GM12878 (cell line): Measurements from ENCODE around the gene LMAN1L. TPM values are rescaled to one million over a fixed set of nuclear protein-coding genes. Genes with fewer than 3 reads are reported as not detected.

Experiments used
- ATAC-seq: fragments of 200-7000 bp; cut with Tn5 transposase; 3 replicates; pipeline ENCODE4 v1.9.1; 2020; ENCODE audit warnings: mild to moderate bottlenecking, moderate library complexity
- BruUV-seq: library from RNA; stranded (reverse); fragments of 400-500 nt; replicated peaks from 2 replicates; lab custom pipeline; 2021; lab: Mats Ljungman, UMichigan
- CTCF ChIA-PET: fragments of 300-600 bp; sonication (Branson Sonifier 250); formaldehyde crosslinking; extraction: SDS; loops from one replicate; lab custom pipeline; 2021; ENCODE audit warnings: inconsistent platforms; lab: Yijun Ruan, JAX
- POLR2A ChIA-PET: fragments of 350-600 bp; formaldehyde crosslinking; extraction: SDS; loops from one replicate; lab custom pipeline; 2021; ENCODE audit warnings: inconsistent platforms; lab: Charles Lee
- RAD21 ChIA-PET: fragments of 300-600 bp; sonication (Branson Sonifier 250); formaldehyde crosslinking; loops from one replicate; lab custom pipeline; 2023; ENCODE audit warnings: antibody characterized with exemption; ENCODE audit not compliant: unreplicated experiment; lab: Charles Lee
- SMC1A ChIA-PET: fragments of 300-600 bp; sonication (Branson Sonifier 250); formaldehyde crosslinking; loops from one replicate; lab custom pipeline; 2023; ENCODE audit not compliant: unreplicated experiment, uncharacterized antibody; lab: Charles Lee
- DNase-seq: peaks from one replicate; pipeline ENCODE4 v3.0.0-alpha.2; 2011; ENCODE audit warnings: low read depth, low spot score
- FAIRE-seq: peaks from 3 replicates; lab custom pipeline; 2011; peaks lifted over from hg19 to GRCh38; lab: Jason Lieb, UNC
- H2AFZ ChIP-seq: 2 replicates; pipeline ENCODE4 v1.6.0; 2011; ENCODE audit warnings: low read depth, low read length, control low read depth; ENCODE audit not compliant: control insufficient read depth
- H3K27ac ChIP-seq: 2 replicates; pipeline ENCODE4 v1.5.1; 2011; ENCODE audit warnings: control low read depth; ENCODE audit not compliant: control insufficient read depth, insufficient read depth
- H3K27me3 ChIP-seq, 2 experiments: replicated peaks in 1 of 2; 2 replicates each; pipeline versions ENCODE4 v1.6.0 to v1.6.1; 2011; ENCODE audit warnings: low read length in 1 of 2; ENCODE audit not compliant: control insufficient read depth in 2 of 2, insufficient read depth in 2 of 2
- H3K36me3 ChIP-seq, 2 experiments: 2 replicates each; pipeline ENCODE4 v1.5.1; 2011; ENCODE audit warnings: low read length in 1 of 2; ENCODE audit not compliant: control insufficient read depth in 2 of 2, insufficient read depth in 2 of 2
- H3K4me1 ChIP-seq: 2 replicates; pipeline ENCODE4 v1.6.1; 2011; ENCODE audit warnings: mild to moderate bottlenecking, low read length, moderate library complexity, mixed read lengths; ENCODE audit not compliant: control insufficient read depth, insufficient read depth
- H3K4me2 ChIP-seq: 2 replicates; pipeline ENCODE4 v1.6.0; 2011; ENCODE audit warnings: control low read depth; ENCODE audit not compliant: control insufficient read depth, insufficient read depth
- H3K4me3 ChIP-seq: fragments of 200-600 bp; sonication (generic); 2 replicates; pipeline ENCODE4 v1.5.1; 2016
- H3K79me2 ChIP-seq: 2 replicates; pipeline ENCODE4 v1.6.0; 2011; ENCODE audit warnings: low read length; ENCODE audit not compliant: control insufficient read depth, insufficient read depth
- H3K9ac ChIP-seq: 2 replicates; pipeline ENCODE4 v1.8.0; 2011; ENCODE audit warnings: low read length, control low read depth, mixed read lengths; ENCODE audit not compliant: control insufficient read depth, insufficient read depth
- H3K9me3 ChIP-seq: replicated peaks from 3 replicates; pipeline ENCODE4 v1.5.1; 2011; ENCODE audit warnings: mild to moderate bottlenecking, low read length; ENCODE audit not compliant: control insufficient read depth, insufficient read depth
- H4K20me1 ChIP-seq: 2 replicates; pipeline ENCODE4 v1.6.0; 2011; ENCODE audit not compliant: control insufficient read depth, insufficient read depth
- CREB1 ChIP-seq: IDR thresholded peaks from 2 replicates; pipeline ENCODE4 v1.6.1; 2012; ENCODE audit warnings: low read depth, mild to moderate bottlenecking, inconsistent platforms
- GABPA ChIP-seq: IDR thresholded peaks from 2 replicates; pipeline ENCODE4 v1.6.1; 2014; ENCODE audit warnings: antibody characterized with exemption, low read depth, mild to moderate bottlenecking, inconsistent platforms
- HDAC6 ChIP-seq: fragments of 200-600 bp; sonication (generic); IDR thresholded peaks from one replicate; pipeline ENCODE4 v1.8.0; 2017; ENCODE audit warnings: antibody characterized with exemption; ENCODE audit not compliant: unreplicated experiment
- KAT2A ChIP-seq: conservative IDR thresholded peaks from 2 replicates; pipeline ENCODE4 v1.6.1; 2011; ENCODE audit warnings: low read depth, low read length; ENCODE audit not compliant: control insufficient read depth
- KDM1A ChIP-seq: fragments of 200-600 bp; sonication (generic); IDR thresholded peaks from 2 replicates; pipeline ENCODE4 v1.6.1; 2016; ENCODE audit warnings: borderline replicate concordance
- KLF5 ChIP-seq: fragments of 450-650 bp; IDR thresholded peaks from 2 replicates; pipeline ENCODE4 v1.6.1; 2014; ENCODE audit warnings: mild to moderate bottlenecking; ENCODE audit not compliant: partially characterized antibody
- MTA3 ChIP-seq: IDR thresholded peaks from 2 replicates; pipeline ENCODE4 v1.6.1; 2012; ENCODE audit warnings: low read length, inconsistent platforms, borderline replicate concordance
- NFYB ChIP-seq: IDR thresholded peaks from 2 replicates; pipeline ENCODE4 v1.6.1; 2011; ENCODE audit warnings: low read depth, mild to moderate bottlenecking, low read length, improper control_type of control experiment, moderate library complexity; ENCODE audit not compliant: insufficient read depth
- PML ChIP-seq: IDR thresholded peaks from 2 replicates; pipeline ENCODE4 v1.6.1; 2012; ENCODE audit warnings: low read length, inconsistent platforms
- RBBP5 ChIP-seq: fragments of 200-600 bp; sonication (generic); conservative IDR thresholded peaks from 2 replicates; pipeline ENCODE4 v1.6.1; 2016
- RCOR1 ChIP-seq: conservative IDR thresholded peaks from 2 replicates; pipeline ENCODE4 v1.6.1; 2012; ENCODE audit warnings: low read depth, low read length, improper control_type of control experiment
- RELB ChIP-seq: fragments of 450-650 bp; IDR thresholded peaks from 2 replicates; pipeline ENCODE4 v1.6.1; 2017; ENCODE audit warnings: low read depth, mild to moderate bottlenecking, moderate library complexity
- SUPT20H ChIP-seq: IDR thresholded peaks from 2 replicates; pipeline ENCODE4 v1.6.1; 2011; ENCODE audit warnings: low read depth, mild to moderate bottlenecking, low read length, moderate library complexity, borderline replicate concordance; ENCODE audit not compliant: control insufficient read depth
- YY1 ChIP-seq: IDR thresholded peaks from 2 replicates; pipeline ENCODE4 v1.6.1; 2011; ENCODE audit warnings: low read depth, mild to moderate bottlenecking, low read length
- WGBS: methylation state at CpG from one replicate; pipeline ENCODE4 v1.1.6; 2016; ENCODE audit warnings: low lambda C conversion rate; ENCODE audit not compliant: insufficient replicate concordance, insufficient coverage; ENCODE audit errors: missing lambda C conversion rate; 5-methylcytosine and 5-hydroxymethylcytosine counted together
- in situ Hi-C: fragments of 300-500 bp; cut with MboI; formaldehyde crosslinking; loops from 9 replicates; pipeline ENCODE4 v1.14.3; 2018; ENCODE audit warnings: mixed read lengths
- intact Hi-C: fragments of 100-400 bp; cut with micrococcal nuclease; formaldehyde crosslinking; loops from one replicate; pipeline ENCODE4 v1.14.2; 2022; ENCODE audit not compliant: unreplicated experiment
- polyA plus RNA-seq, 11 experiments: library from polyadenylated mRNA; depleted of rRNA in 4 of 11; unstranded in 6 of 11; stranded (reverse) in 5 of 11; fragments of >200 nt; fragmentation: Nextera tagmentation in 4 of 11; fragmentation: Illumina TruSeq in 1 of 11; extraction: Ambion mirVana in 4 of 11; extraction: Trizol in 1 of 11; gene quantifications; 1 replicate in 1 of 11; 2 replicates in 10 of 11; pipeline versions ENCODE4 v1.2.1 to v1.2.3, GENCODE V29; 2011 to 2016; ENCODE audit warnings: inconsistent platforms in 2 of 11, missing spikeins in 2 of 11, low read depth in 1 of 11
- total RNA-seq, 4 experiments: library from RNA; depleted of rRNA in 3 of 4; stranded (reverse); fragments of >200 nt in 3 of 4; fragmentation: Illumina TruSeq in 1 of 4; extraction: Trizol in 1 of 4; gene quantifications; 2 replicates each; pipeline versions ENCODE4 v1.2.1 to v1.2.3, GENCODE V29; 2013 to 2021
- TF ChIP-seq, protein P1 (sequence below): fragments of 450-650 bp; formaldehyde crosslinking; IDR thresholded peaks from 2 replicates; pipeline ENCODE4 v1.4.0; 2022; ENCODE audit warnings: mild to moderate bottlenecking, moderate library complexity
- TF ChIP-seq, protein P2 (sequence below): fragments of 450-650 bp; conservative IDR thresholded peaks from 2 replicates; pipeline ENCODE4 v1.6.1; 2017; ENCODE audit warnings: mild to moderate bottlenecking, moderate library complexity

Gene LMAN1L
- total and polyA plus RNA-seq, 10 of the 15 experiments (the other 5 are each of a cell fraction or from before 2014, with no cell fraction given), result not detected

GRCh38 chr15:74832826-74833225 lies 20.2 kb downstream of the LMAN1L start:
- no peaks in the 10 kb centered on the region for H3K9me3 ChIP-seq
- no peak overlapping the region for H3K4me2 ChIP-seq
- H3K79me2 ChIP-seq, result no peaks in the 10 kb centered on the region
- no peak overlapping the region for H2AFZ ChIP-seq
- DNase-seq (no peak), FAIRE-seq (no peak), ATAC-seq (no peak)
- no peak overlapping the region for H3K9ac ChIP-seq
- in situ Hi-C loops (no loop called here), intact Hi-C loops (no loop called here)
- H3K27me3 ChIP-seq, result peaks cover 0 to 3% of the 10 kb centered on the region in 2 experiments; a peak in 1 of 4 replicates
- H3K27ac ChIP-seq, result no peak overlapping the region
- ChIA-PET CTCF (interaction anchor here (0.6 to 2.1 kb wide), 4 partner anchors 21 to 68 kb away, joined by 3 to 17 read pairs (median 10); no protein-coding TSS in a partner anchor), SMC1A (interaction anchor here (0.5 to 2.6 kb wide), 4 partner anchors 23 to 68 kb away, joined by 3 to 12 read pairs (median 4); no protein-coding TSS in a partner anchor), RAD21 (interaction anchor here (0.8 to 1.5 kb wide), 3 partner anchors 55 to 69 kb away, joined by 3 to 5 read pairs (median 5); no protein-coding TSS in a partner anchor), POLR2A (interaction anchor here (1.1 kb wide), 1 partner anchor 40 kb away, joined by 4 read pairs; no protein-coding TSS in a partner anchor)
- no peaks in the 10 kb centered on the region for H3K36me3 ChIP-seq
- TF ChIP-seq KLF5 (no peak), RBBP5 (no peak), YY1 (no peak), HDAC6 (no peak), KDM1A (no peak), CREB1 (no peak), MTA3 (no peak), KAT2A (no peak), PML (no peak), NFYB (no peak), RELB (no peak), RCOR1 (no peak), SUPT20H (no peak), GABPA (no peak)
- TF ChIP-seq, protein P1, sequence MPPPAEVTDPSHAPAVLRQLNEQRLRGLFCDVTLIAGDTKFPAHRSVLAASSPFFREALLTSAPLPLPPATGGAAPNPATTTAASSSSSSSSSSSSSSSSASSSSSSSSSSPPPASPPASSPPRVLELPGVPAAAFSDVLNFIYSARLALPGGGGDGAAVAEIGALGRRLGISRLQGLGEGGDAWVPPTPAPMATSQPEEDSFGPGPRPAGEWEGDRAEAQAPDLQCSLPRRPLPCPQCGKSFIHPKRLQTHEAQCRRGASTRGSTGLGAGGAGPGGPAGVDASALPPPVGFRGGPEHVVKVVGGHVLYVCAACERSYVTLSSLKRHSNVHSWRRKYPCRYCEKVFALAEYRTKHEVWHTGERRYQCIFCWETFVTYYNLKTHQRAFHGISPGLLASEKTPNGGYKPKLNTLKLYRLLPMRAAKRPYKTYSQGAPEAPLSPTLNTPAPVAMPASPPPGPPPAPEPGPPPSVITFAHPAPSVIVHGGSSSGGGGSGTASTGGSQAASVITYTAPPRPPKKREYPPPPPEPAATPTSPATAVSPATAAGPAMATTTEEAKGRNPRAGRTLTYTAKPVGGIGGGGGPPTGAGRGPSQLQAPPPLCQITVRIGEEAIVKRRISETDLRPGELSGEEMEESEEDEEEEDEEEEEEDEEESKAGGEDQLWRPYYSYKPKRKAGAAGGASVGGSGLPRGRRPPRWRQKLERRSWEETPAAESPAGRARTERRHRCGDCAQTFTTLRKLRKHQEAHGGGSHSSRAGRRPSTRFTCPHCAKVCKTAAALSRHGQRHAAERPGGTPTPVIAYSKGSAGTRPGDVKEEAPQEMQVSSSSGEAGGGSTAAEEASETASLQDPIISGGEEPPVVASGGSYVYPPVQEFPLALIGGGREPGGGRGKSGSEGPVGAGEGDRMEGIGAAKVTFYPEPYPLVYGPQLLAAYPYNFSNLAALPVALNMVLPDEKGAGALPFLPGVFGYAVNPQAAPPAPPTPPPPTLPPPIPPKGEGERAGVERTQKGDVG (CRISPR knock-in tag), result no peak
- TF ChIP-seq, protein P2, sequence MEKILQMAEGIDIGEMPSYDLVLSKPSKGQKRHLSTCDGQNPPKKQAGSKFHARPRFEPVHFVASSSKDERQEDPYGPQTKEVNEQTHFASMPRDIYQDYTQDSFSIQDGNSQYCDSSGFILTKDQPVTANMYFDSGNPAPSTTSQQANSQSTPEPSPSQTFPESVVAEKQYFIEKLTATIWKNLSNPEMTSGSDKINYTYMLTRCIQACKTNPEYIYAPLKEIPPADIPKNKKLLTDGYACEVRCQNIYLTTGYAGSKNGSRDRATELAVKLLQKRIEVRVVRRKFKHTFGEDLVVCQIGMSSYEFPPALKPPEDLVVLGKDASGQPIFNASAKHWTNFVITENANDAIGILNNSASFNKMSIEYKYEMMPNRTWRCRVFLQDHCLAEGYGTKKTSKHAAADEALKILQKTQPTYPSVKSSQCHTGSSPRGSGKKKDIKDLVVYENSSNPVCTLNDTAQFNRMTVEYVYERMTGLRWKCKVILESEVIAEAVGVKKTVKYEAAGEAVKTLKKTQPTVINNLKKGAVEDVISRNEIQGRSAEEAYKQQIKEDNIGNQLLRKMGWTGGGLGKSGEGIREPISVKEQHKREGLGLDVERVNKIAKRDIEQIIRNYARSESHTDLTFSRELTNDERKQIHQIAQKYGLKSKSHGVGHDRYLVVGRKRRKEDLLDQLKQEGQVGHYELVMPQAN, result no peak
- 50% methylated on average over 4 of the region's 4 CpGs for WGBS
- H4K20me1 ChIP-seq, result no peaks in the 10 kb centered on the region
- no peaks in the 10 kb centered on the region for H3K4me1 ChIP-seq
- BruUV-seq, result no TSS peak
- H3K4me3 ChIP-seq, result no peak overlapping the region
